Measurements from ENCODE around the gene SPART.

Gene SPART

GRCh38 chr13:36346222-36347083 lies at the start of gene SPART:
TSS of gene SPART (minus strand) at chr13:36346394. CDS start at chr13:36335830, 10,564 bp downstream.
- DNase-seq, result peak; percentile 76

- DNase-seq, result no peak
These were observed 49.1 kb upstream of the SPART start for GRCh38 chr13:36395280-36395679.

- DNase-seq, result no peak
These were observed 39.3 kb upstream of the SPART start for GRCh38 chr13:36385489-36385888.

- DNase-seq, result no peak
These were observed 35.8 kb upstream of the SPART start for GRCh38 chr13:36382030-36382429.

GRCh38 chr13:36377826-36378468 lies 31.8 kb upstream of the SPART start:
- no peak for DNase-seq

GRCh38 chr13:36374063-36374462 lies 27.9 kb upstream of the SPART start:
- no peak for DNase-seq

GRCh38 chr13:36371185-36371584 lies 25.0 kb upstream of the SPART start:
- no peak for DNase-seq

- no peak for DNase-seq
These were observed 23.9 kb upstream of the SPART start for GRCh38 chr13:36370108-36370429.

GRCh38 chr13:36369268-36370107 lies 23.3 kb upstream of the SPART start:
- no peak for DNase-seq

- no peak for DNase-seq
These were observed 19.8 kb upstream of the SPART start for GRCh38 chr13:36366031-36366430.

- no peak for DNase-seq
These were observed 17.2 kb upstream of the SPART start for GRCh38 chr13:36363366-36363863.

GRCh38 chr13:36362914-36363313 lies 16.7 kb upstream of the SPART start:
- no peak for DNase-seq

GRCh38 chr13:36362251-36362650 lies 16.1 kb upstream of the SPART start:
- DNase-seq, result no peak

GRCh38 chr13:36360903-36361302 lies 14.7 kb upstream of the SPART start:
- no peak for DNase-seq

- no peak for DNase-seq
These were observed 13.2 kb upstream of the SPART start for GRCh38 chr13:36359301-36359950.

GRCh38 chr13:36358175-36358718 lies 12.1 kb upstream of the SPART start:
- DNase-seq, result no peak

GRCh38 chr13:36357692-36358091 lies 11.5 kb upstream of the SPART start:
- no peak for DNase-seq

- no peak for DNase-seq
These were observed 11.0 kb upstream of the SPART start for GRCh38 chr13:36357231-36357630.

GRCh38 chr13:36356058-36356457 lies 9.9 kb upstream of the SPART start:
- peak; percentile 0 for DNase-seq

- no peak for DNase-seq
These were observed 9.4 kb upstream of the SPART start for GRCh38 chr13:36355632-36356031.

GRCh38 chr13:36354842-36355623 lies 8.8 kb upstream of the SPART start:
- no peak for DNase-seq

GRCh38 chr13:36353001-36353400 lies 6.8 kb upstream of the SPART start:
- no peak for DNase-seq

Measured in NCI-H774 (cell line).